Hindlimb muscle (tissue), 1 donor: Measurements from ENCODE around the gene LSM4. TPM values are rescaled to one million over a fixed set of nuclear protein-coding genes. Genes with fewer than 3 reads are reported as not detected.

Experiments used
- DNase-seq: peaks from one replicate; pipeline ENCODE4 v3.0.0-alpha.2; 2013
- polyA plus RNA-seq: library from polyadenylated mRNA; unstranded; fragments of 120-200 nt; gene quantifications from one replicate; pipeline ENCODE4 v1.2.1, GENCODE V29; 2013; ENCODE audit not compliant: insufficient read length

LSM4 gene
- polyA plus RNA-seq, 1 donor = 93.0 TPM

DNA sequence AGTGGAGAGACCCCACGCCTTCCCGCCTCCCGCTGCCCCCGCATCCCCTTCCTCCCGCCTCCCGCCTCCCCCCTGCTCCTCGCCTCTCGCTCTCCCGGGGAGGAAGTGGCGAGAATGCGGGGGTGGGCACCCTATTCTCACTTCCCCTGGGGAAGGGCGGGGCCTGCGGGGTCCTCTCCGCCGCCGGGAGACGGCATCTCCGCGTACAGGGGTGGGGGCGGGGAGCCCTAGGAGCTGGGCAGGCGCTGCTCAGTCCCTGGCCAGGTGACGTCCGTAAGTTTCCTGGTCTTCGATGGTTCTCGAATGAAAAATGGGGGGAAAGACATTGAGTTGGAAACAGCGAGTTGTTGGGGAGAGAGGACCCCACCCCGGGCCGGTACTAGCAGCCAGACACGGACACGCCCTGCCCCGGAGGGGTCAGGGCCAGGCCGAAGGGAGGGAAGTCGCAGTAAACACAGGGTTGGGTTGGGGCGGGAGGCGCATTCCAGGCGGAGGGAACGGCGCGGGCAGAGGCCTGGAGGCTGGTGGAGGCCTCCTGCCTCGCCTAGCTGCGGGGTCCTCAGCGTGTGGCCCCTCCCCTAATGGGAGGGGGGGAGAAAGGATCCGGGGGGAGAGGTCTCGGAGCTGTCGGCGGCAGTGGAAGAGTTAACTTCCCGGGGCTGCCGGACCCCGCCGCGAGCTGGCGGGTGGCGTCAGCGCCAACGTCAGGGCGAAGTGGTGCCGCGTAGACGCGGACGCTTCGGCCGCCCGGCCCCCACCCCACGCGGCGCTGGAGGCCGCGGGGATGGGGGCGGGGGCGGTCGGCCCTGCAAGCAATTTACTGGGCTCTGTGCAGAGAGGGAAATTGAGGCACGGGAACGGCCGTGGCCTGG, 31.1 kb downstream of the LSM4 start:
- peak; percentile 89 for DNase-seq

DNA sequence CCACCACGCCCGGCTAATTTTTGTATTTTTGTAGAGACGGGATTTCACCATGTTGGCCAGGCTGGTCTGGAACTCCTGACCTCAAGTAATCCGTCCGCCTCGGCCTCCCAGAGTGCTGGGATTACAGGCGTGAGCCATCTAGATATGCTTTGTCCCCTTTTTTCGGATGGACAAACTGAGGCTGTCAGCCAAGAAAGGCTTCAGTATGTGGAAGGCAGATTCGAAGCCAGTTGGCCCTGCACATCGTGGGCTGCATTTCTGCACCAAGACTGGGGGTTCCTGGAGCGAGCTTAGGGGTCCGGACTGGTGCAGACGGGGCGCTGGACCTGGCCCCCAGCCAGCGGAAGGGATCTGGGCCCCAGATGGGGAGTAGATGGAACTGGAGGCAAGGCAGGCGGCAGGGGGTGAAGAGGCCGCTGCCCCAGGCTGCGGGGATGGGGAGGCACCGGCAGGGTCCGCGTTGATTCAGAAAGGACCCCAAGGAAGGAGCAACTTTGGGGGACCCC, 31.8 kb downstream of the LSM4 start:
- DNase-seq = no peak

DNA sequence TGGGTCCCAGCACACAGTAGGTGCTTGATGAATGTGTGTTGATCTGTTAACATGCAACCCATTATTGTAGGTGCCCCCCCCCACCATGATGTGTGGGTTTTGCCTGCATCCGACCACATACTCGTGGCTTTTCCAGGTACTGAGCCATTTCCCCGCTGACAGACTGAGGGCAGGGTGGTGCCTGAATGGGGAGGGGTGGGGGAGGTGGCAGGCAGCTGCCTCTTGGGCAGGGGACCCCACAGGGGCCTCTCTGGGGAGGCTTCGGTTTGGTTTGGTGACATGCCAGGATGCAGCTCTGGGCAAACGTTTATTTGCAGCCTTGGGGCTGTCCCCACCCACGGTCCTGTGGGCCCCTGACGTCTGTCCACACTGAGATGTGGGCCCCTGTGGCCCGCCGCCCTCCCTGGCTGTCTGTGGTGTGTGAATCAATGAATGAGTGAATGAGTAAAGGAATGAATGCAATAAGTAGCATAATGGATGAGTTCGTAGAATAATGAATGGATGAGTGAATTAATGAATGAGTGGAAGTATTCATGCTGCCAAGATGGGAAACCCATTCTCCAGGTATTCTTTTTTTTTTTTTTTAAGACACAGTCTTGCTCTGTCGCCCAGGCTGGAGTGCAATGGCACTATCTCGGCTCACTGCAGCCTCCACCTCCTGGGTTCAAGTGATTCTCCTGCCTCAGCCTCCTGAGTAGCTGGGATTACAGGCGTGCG, 32.4 kb downstream of the LSM4 start:
- no peak for DNase-seq

DNA sequence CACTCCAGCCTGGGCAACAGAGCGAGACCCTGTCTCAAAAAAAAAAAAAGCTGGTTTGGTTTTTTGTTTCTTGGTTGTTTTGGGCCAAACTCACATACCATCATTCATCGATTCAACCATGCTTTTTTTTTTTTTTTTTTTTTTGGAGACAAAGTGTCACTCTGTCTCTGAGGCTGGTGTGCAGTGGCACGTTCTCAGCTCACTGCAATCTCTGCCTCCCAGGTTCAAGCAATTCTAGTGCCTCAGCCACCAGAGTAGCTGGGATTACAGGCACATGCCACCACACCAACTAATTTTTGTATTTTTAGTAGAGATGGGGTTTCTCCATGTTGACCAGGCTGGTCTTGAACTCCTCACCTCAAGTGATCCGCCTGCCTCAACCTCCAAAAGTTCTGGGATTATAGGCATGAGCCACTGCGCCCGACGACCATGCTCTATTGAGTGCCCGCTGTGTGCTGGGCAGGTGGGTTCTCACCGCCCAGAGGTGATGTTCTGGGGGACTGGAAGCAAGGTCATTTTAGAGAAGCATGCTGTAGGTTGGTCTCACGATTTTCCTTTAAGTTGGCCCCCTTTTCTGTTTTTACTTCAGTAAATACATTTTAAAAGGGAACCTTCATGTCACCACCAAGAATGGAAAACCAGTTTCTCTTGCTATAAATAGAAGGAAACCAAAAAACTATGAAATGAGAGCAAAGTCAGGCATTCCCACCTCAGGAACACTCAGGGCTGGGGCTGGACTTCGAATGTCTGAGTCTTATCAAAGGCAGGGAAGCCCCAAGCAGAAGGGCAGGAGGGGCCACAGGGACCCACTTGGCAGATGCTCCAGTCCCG, 33.2 kb downstream of the LSM4 start:
- no peak for DNase-seq

DNA sequence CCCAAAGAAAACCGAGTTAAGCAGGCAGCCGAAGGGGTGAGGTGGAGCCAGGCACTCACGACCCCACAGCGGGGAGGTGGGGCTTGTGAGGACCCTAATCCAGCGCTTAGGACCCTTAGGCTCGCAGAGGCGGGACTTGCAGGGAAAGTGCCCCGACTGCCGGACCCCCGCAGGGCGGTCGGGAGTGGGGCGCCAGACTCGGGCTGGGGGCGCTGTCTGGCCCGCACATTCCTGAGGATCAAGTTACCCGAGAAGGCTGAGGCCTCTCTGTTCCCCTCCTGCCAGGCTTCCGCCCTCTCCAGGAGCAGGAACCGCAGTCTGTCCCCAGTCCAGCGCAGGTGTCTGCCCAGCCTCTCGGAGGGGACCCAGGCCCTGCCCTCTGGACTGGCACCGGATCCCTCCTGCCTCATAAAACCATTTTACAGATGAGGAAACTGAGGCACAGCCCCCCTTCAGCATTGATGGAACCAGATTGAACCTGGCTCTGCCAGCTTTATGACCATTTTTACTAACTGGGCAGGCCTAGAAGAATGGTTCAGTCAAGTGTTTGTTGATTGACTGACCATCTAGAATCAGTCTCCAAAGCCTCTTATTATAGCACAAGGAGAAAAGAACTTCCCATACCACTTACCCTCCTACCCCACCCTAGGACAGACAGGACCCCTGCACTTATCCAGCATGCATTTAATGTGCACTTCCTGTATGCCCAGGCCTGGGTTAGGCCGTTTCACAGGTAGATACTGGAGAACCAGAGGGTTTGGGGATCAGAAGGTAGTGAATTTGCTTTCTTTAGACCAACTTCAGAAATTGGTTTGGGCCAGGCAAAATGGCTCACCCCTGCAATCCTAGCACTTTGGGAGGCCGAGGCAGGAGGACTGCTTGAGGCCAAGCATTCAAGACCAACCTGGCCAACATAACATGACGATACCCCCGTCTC, 34.8 kb downstream of the LSM4 start:
- DNase-seq = no peak

DNA sequence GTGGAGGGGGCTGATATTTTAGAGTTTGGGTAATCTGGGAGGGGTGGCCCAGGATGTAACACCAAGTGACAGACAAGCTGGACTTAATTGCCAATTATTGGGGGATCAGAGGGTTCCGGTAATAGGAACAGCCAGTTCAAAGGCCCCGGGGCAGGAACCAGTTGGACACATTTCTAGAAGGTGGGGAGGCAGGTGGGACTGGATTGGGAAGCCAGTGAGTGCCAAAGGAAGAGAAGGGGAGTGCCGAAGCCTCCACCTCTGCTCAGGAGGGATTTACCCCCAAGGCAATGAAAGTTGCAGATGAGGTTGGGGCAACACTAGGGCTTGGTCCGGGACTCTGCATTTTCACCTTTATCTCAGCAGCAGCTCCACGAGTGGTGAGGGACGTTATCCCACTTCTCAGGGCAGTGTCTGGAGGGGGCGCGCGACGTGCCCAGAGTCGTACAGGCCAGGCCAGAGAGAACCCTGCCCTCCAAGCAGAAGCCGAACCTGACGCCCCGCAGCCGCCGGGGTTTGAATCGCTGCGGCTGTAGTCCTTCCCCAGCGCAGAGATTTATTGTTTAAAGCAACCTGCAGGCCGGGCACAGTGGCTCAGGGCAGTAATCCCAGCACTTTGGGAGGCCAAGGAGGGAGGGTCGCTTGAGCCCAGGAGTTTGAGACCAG, 35.8 kb downstream of the LSM4 start:
- no peak for DNase-seq

DNA sequence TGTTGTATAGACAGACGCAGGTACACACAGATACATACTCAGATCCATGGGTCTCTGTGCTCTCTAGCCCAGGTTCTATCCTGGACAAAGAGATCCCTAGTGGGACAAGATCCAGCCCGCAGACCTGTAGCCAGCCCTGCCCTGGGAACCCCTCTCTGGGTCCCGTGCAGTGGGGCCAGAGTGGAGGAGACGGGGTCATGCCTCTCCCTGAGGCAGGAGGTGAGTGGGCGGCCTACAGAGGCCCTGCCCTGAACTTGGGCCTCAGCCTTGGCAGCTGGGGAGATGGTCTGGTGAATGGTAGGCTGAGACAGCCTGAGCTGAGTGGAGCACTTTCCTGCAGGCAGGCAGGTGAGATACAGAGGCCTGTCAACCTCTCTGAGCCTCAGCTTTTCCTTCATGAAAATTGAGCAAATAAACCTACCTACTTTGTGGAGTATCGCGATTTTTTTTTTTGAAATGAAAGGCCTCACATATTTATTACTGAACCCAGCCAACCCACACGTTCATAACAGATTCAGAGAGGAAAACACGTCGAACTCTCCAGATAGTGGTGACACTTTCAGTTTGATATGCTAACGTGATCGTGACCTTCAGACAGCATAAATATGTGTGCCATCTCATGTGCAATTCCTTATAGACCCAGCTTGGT, 38.0 kb downstream of the LSM4 start:
- no peak for DNase-seq

DNA sequence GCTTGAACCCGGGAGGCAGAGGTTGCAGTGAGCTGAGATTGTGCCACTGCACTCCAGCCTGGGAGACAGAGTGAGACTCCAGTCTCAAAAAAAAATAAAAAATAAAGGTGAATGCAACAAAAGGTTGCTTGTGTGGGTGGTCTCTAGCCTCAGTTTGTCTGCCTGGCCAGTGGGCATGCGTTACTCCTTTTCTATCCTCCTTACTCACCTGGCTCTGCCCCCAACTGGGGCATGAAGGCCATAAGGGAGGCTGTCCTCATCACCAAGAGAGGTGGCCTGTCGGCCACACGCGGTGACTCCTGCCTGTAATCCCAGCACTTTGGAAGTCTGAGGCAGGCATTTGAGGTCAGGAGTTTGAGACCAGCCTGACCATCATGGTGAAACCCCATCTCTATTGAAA, 39.5 kb downstream of the LSM4 start:
- DNase-seq = no peak

DNA sequence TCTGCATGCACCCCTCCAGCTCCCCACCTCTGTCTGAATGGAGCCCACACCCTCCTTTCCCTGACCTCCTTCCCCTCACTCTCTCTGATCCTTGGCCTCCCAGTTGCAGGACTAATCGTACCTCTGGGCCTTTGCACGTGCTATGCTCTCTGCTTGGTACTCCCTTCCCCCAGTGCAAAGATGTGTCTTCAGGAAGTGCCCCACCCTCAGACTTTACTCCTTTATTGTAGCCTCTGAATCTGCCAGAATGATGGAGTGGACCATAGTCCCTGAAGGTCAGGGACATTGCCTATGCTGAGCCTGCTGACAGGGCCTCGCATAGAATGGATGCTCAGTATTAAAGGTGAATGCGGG, 40.1 kb downstream of the LSM4 start:
- no peak for DNase-seq

DNA sequence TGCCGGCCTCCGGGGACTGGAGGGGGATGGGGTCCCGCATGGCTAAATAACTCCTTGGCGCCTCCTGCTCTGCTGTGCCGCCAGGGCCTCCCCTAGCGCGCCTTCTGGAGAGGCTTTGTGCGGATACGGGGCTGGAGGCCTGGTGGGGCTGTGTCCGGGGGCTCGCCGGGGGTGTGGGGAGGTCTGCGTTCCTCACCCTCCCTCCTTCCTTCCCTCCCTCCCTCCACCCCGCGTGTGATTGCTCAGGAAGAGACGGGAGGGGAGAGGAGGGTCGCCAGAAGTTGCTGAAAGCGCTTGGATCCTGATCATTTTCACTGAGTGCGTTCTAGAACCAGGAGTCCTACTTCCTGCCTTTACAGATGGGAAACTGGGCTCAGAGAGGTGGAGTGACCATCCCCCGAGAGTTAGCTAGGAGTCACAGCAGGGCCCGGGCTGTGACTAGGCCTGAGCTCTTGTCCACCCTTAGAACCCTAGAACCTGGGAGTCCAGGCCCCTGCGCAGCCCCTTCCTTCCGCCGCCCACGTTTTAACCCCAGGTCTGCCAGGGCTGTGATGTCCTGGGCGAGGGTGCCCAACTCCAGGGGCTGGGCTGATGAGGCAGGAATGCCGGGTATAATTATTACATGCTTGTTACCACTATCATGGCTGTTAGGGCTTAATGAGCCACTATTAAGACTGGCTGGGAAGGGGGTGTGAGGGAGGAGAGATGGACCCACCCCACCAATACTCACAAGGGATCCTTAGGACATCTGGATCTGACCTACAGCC, 40.7 kb downstream of the LSM4 start:
- peak; percentile 90 for DNase-seq

DNA sequence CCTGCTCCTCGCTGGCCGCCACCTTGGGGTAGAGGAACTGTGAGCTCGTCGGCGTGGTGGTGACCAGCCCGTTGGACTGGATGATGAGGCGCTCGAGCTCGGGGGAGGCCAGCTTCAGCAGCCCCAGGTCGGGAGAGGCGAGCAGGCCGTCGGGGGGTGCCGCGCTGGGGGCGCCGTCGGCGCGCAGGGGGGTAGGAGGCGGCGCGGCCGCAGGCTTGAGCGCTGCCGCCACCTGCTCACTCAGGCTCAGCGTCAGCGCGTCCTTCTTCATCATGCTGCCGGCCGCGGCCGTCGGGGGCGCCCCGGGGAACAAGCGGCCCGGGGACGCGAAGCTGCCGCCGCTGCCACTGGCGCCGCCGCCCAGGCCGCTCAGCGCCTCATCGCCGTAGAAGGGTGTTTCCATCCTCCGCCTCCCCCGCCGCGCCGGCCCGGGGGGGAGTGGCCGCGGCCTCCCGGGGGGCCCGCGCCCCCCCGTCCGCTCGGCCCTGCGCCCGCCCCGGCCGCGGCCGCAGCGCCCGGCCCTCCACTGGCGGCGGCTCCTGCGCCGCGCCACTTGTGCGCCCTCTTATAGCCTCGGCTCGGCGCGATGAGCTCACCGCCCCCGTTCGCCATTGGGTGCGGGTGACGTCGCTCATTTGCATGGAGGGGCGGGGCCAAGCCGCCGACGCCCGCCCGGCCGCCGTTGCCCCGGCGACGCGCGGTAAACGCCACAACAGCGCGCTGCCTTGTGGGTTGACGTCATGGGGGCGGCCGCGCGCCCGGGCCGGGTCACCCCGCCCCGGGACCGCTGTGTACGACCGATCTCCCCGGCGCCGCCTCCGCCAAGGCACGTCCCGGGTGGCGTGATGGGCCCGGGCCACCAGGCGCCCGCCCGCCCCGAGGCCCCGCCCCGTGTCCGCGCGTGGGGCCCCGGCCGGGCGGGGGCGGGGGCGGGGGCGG, 41.5 kb downstream of the LSM4 start, which contains the start of gene JUND:
Gene JUND, minus strand, starts transcription at position 541 of the 939 bp plus-strand sequence. Its CDS starts 138 bp downstream, at position 403.
- DNase-seq = peak; percentile 99

DNA sequence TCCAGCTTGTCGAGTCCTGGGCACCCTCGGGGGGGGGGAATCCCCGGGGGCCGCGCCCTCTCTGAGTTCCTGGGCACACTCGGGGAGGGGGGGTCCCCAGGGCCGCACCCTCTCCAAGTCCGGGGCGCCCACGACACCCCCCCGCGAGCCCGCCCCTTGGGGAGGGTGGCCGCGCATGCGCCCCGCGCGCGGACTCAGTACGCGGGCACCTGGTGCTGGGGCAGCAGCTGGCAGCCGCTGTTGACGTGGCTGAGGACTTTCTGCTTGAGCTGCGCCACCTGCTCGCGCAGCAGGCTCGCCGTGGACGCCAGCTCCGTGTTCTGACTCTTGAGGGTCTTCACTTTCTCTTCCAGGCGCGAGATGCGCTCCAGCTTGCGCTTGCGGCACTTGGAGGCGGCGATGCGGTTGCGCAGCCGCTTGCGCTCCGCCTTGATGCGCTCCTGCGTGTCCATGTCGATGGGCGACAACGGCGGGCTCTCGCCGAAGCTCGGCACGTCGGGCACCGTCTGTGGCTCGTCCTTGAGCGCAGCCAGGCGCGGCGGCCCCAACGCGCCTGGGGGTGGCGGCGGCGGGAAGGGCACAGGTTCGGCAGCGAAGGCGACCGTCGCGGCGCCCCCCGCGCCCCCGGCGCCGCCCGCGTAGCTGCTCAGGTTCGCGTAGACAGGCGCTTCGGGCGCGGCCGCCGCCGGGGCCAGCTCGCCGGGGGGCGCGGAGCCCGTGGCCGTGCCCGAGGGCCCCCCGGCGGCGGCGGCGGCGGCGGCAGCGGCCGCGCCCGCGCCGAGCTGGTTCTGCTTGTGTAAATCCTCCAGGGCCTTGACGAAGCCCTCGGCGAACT, 42.4 kb downstream of the LSM4 start:
- peak; percentile 83 for DNase-seq

DNA sequence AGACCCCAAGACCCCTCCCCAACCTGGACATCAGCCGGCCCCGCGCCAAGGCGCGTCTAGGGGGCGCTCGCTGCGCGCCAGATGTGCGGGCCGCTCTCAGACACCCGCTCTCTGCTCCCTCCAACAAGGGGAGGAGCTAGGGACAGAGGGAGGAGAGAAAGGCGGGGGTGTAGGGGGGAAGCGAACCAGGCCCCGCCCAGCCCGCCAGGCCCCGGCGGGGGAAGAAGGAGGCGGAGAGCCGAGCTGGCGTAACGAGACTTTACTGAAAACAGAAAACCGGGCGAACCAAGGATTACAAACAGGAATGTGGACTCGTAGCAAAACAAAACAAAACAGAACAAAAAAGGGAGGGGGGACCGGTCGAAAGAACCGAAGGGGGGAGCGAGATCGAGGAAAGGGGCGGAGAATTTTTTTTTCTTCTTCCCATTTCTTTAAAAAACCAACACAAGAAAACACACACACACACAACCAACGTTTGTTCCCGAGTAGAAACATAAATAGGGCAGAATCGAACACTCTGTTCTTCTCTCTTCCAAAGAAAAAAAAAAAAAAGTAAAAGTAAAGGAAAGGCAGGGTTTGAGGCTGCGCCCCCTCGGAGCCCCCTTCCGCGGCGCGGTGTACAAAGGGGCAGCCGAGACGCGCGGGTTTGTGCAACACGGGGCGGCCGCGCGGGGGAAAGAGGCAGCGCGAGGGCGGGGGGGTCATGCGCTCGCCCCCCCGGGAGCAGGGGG, 43.2 kb downstream of the LSM4 start:
- DNase-seq = peak; percentile 96

DNA sequence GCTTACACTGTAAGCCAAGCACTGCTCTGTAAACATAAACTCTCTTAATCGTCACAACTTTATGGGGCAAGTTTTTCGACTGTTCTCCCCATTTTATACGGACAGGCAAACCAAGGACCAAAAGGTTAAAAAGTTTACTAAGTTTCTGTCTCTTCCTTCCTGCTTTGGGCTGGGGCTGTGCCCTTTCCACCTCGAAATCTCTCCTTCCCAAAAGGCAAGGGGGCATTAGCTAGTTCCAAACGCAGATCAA, 43.7 kb downstream of the LSM4 start:
- no peak for DNase-seq

DNA sequence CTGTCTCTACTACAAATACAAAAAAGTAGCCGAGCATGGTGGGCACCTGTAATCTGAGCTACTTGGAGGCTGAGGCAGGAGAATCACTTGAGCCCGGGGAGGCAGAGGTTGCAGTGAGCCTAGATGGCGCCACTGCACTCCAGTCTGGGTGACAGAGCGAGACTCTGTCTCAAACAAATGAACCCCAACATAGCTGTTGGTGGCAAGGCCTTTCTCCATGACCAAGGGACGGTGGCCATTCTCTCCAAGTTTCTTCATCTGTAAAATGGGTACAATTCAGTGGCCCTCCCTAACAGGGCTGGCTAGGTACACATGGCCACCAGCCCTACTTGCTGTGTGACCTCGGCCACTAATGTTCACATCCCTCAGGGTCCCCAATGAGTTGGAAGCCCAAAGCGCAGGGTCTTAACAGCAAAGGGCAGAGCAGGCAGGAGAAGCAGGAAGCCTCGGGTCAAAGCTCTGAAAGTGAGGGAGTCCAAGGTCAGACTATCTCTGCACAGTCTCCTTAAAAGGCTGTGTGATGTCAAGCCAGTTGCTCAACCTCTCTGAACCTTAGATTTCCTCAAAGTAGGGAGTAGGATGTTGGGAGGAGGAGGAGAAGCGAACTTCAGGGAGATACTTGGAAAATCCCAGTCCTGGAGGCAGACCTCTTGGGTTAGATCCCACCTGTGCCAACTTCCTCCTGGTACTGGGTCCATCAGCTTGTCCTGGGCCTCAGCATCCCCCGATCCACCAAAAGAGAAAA, 44.2 kb downstream of the LSM4 start:
- no peak for DNase-seq

DNA sequence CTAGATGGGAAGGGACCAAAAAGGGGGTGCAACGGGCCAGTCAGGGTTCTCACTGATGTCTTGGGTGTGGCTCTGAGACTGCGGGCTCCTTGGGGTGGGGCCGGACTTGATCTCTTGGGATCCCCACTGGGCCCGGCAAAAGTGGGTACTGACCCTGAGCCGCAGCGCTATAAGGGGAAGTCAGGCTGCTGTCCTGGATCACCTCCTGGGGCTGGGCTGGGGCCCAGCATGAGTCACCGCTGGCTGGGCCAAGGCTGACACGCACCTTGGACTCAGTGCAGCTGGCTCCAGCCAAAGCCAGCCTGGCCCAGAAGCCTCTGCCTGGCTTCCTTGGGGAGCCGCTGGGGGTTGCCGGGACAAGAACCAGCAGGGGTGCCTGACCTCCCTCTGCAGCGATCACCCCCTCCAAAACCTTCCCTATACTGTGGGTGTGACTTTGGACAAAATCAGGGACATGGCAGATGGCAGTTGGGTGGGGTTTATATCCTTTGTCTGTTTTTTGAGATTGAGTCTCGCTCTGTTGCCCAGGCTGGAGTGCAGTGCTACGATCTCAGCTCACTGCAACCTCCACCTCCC, 48.0 kb downstream of the LSM4 start:
- DNase-seq = peak; percentile 93
